Neuron (in vitro differentiated cells): ENCODE measurements around the gene KRTAP5-4.
"Not testable (repeated sequence)": the region's sequence is repeated elsewhere in the genome, so short reads cannot be mapped to it uniquely, and the experiment has no call there.

Source experiments
- H2AFZ ChIP-seq: one replicate; pipeline ENCODE4 v1.6.1; 2013; ENCODE audit warnings: low read depth, mild to moderate bottlenecking, inconsistent platforms, low read length, moderate library complexity
- H3K27me3 ChIP-seq: one replicate; pipeline ENCODE4 v1.6.1; 2013; ENCODE audit warnings: low read length; ENCODE audit not compliant: insufficient read depth
- H3K36me3 ChIP-seq: one replicate; pipeline ENCODE4 v1.6.1; 2013; ENCODE audit warnings: low read length; ENCODE audit not compliant: insufficient read depth
- H3K4me1 ChIP-seq: one replicate; pipeline ENCODE4 v1.6.1; 2013; ENCODE audit warnings: low read length; ENCODE audit not compliant: insufficient read depth
- H3K4me3 ChIP-seq: 2 replicates; pipeline ENCODE4 v1.5.1; 2013; ENCODE audit warnings: mild to moderate bottlenecking, low read length, moderate library complexity
- H3K9me3 ChIP-seq: one replicate; pipeline ENCODE4 v1.6.1; 2013; ENCODE audit warnings: low read length

KRTAP5-4 gene

GRCh38 chr11:1622086-1622485 lies at the start of gene KRTAP5-4:
Gene KRTAP5-4, minus strand, starts transcription at chr11:1622138. Its CDS starts 45 bp downstream, at chr11:1622093.
- Histone ChIP-seq H3K4me1 (no peaks in the 10 kb centered on the region), H3K9me3 (no peaks in the 10 kb centered on the region), H3K36me3 (no peaks in the 10 kb centered on the region), H2AFZ (no peak within 1 kb of the TSS), H3K27me3 (peaks cover 11% of the 10 kb centered on the region), H3K4me3 (no peak within 1 kb of the TSS)

GRCh38 chr11:1671658-1672057 lies 49.7 kb upstream of the KRTAP5-4 start:
- Histone ChIP-seq H3K4me3 (no peak overlapping the region), H3K9me3 (no peaks in the 10 kb centered on the region), H3K36me3 (no peaks in the 10 kb centered on the region), H2AFZ (no peak overlapping the region), H3K27me3 (peaks cover 20% of the 10 kb centered on the region), H3K4me1 (no peaks in the 10 kb centered on the region)

- no peak overlapping the region for H3K4me3 ChIP-seq
- no peaks in the 10 kb centered on the region for H3K9me3 ChIP-seq
- H3K4me1 ChIP-seq: no peaks in the 10 kb centered on the region
- H2AFZ ChIP-seq: no peak overlapping the region
- no peaks in the 10 kb centered on the region for H3K36me3 ChIP-seq
- peaks cover 20% of the 10 kb centered on the region for H3K27me3 ChIP-seq
These were observed 49.0 kb upstream of the KRTAP5-4 start for GRCh38 chr11:1670905-1671371.

GRCh38 chr11:1670457-1670856 lies 48.5 kb upstream of the KRTAP5-4 start:
- not testable (repeated sequence) for H3K9me3 ChIP-seq, H3K4me1 ChIP-seq, H2AFZ ChIP-seq, H3K4me3 ChIP-seq, H3K36me3 ChIP-seq
- peaks cover 20% of the 10 kb centered on the region for H3K27me3 ChIP-seq

GRCh38 chr11:1669546-1670218 lies 47.7 kb upstream of the KRTAP5-4 start:
- H3K9me3 ChIP-seq: no peaks in the 10 kb centered on the region
- no peaks in the 10 kb centered on the region for H3K4me1 ChIP-seq
- H3K4me3 ChIP-seq: no peak overlapping the region
- no peaks in the 10 kb centered on the region for H3K36me3 ChIP-seq
- peaks cover 16% of the 10 kb centered on the region for H3K27me3 ChIP-seq
- no peak overlapping the region for H2AFZ ChIP-seq

GRCh38 chr11:1668911-1669473 lies 47.1 kb upstream of the KRTAP5-4 start:
- Histone ChIP-seq H2AFZ (no peak overlapping the region), H3K27me3 (peaks cover 15% of the 10 kb centered on the region), H3K4me3 (no peak overlapping the region)

GRCh38 chr11:1667906-1668305 lies 46.0 kb upstream of the KRTAP5-4 start:
- H3K27me3 ChIP-seq: peaks cover 10% of the 10 kb centered on the region
- no peaks in the 10 kb centered on the region for H3K9me3 ChIP-seq
- no peaks in the 10 kb centered on the region for H3K36me3 ChIP-seq
- no peak overlapping the region for H2AFZ ChIP-seq
- no peak overlapping the region for H3K4me3 ChIP-seq
- H3K4me1 ChIP-seq: no peaks in the 10 kb centered on the region

More at GRCh38 chr11:1668911-1669473, 47.1 kb upstream of the KRTAP5-4 start:
- H3K4me1 ChIP-seq: no peaks in the 10 kb centered on the region
- no peaks in the 10 kb centered on the region for H3K36me3 ChIP-seq
- H3K9me3 ChIP-seq: no peaks in the 10 kb centered on the region

- Histone ChIP-seq H3K4me3 (no peak overlapping the region), H3K27me3 (peaks cover 7% of the 10 kb centered on the region), H3K36me3 (no peaks in the 10 kb centered on the region), H3K9me3 (no peaks in the 10 kb centered on the region), H3K4me1 (no peaks in the 10 kb centered on the region), H2AFZ (no peak overlapping the region)
These were observed 45.3 kb upstream of the KRTAP5-4 start for GRCh38 chr11:1667121-1667850.

- H3K4me3 ChIP-seq: no peak overlapping the region
- no peak overlapping the region for H2AFZ ChIP-seq
- no peaks in the 10 kb centered on the region for H3K36me3 ChIP-seq
- no peaks in the 10 kb centered on the region for H3K4me1 ChIP-seq
- no peaks in the 10 kb centered on the region for H3K9me3 ChIP-seq
- peaks cover 12% of the 10 kb centered on the region for H3K27me3 ChIP-seq
These were observed 43.4 kb upstream of the KRTAP5-4 start for GRCh38 chr11:1665313-1665712.

- not testable (repeated sequence) for H3K4me1 ChIP-seq, H3K9me3 ChIP-seq, H2AFZ ChIP-seq, H3K4me3 ChIP-seq, H3K36me3 ChIP-seq
- peaks cover 17% of the 10 kb centered on the region for H3K27me3 ChIP-seq
These were observed 40.9 kb upstream of the KRTAP5-4 start for GRCh38 chr11:1662699-1663283.

GRCh38 chr11:1661454-1662269 lies 39.7 kb upstream of the KRTAP5-4 start:
- H3K36me3 ChIP-seq, H3K4me3 ChIP-seq, H3K4me1 ChIP-seq, H2AFZ ChIP-seq, H3K9me3 ChIP-seq: not testable (repeated sequence)
- peaks cover 15% of the 10 kb centered on the region for H3K27me3 ChIP-seq

GRCh38 chr11:1660111-1660867 lies 38.4 kb upstream of the KRTAP5-4 start:
- Histone ChIP-seq H3K9me3 (no peaks in the 10 kb centered on the region), H3K4me3 (no peak overlapping the region), H3K4me1 (no peaks in the 10 kb centered on the region), H3K36me3 (no peaks in the 10 kb centered on the region), H3K27me3 (peaks cover 22% of the 10 kb centered on the region), H2AFZ (no peak overlapping the region)
